ENCODE data around the gene CD163L1. TPM values are rescaled to one million over a fixed set of nuclear protein-coding genes. Genes with fewer than 3 reads are reported as not detected.

Gene CD163L1
- polyA plus RNA-seq, 3 donors = 1.0 to 1.2 (median 1.1) TPM

DNA sequence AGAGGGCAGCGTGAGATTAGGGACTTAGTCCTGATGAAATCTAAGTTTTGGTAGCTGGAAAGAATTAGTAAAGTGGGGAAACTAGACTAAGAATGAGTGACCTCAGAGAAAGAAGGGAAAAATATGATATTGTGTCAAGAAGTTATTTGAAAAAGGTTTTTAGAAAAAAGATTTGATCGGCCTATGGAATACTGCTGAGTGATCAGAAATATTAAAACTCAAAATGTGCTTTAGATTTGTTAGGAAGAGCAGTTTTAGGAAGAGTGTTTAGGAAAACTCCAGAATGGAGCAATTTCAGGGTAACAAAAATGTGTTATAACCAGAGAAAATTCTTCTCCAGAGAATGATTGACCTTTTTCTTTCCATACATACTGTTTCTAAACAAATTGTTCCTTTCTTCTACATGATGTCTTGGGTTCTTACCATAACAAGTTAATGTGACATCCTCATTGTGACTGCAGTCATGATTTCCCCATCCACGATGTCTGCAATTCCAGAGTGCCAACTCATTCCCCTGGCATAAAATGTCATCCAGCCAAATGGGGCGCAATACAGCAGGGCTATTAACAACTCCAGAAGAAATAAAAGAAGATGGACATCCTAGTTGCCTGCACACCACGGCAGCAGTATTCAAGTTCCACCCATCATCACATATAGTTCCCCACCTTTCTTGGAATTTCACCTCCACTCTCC lies 11.8 kb downstream of the CD163L1 start:
- Mint-ChIP-seq H3K4me1 (no peaks in the 10 kb centered on the region), H3K27ac (no peak overlapping the region), H3K4me3 (no peak overlapping the region), H3K27me3 (ENCODE audit: low read depth in 3 of 3) (peaks cover 0 to 2% (median 0%) of the 10 kb centered on the region in 3 donors), H3K36me3 (no peaks in the 10 kb centered on the region), H3K9me3 (peaks cover 0 to 1% (median 0%) of the 10 kb centered on the region in 7 donors)
- Histone ChIP-seq H3K9ac (ENCODE audit: insufficient read depth, low read length, poor library complexity, severe bottlenecking) (no peak overlapping the region), H3K4me1 (ENCODE audit: control insufficient read depth in 1 of 2, insufficient read depth in 2 of 2, low read length in 2 of 2) (no peaks in the 10 kb centered on the region), H3K36me3 (replicated peaks in 1 of 2; ENCODE audit: control insufficient read depth in 1 of 2, insufficient read depth in 2 of 2, low read length in 2 of 2) (no peaks in the 10 kb centered on the region), H3K79me2 (ENCODE audit: insufficient read depth, low read length) (no peaks in the 10 kb centered on the region), H3K4me2 (replicated peaks; ENCODE audit: extremely low read depth, low read length, poor library complexity, severe bottlenecking) (no peak overlapping the region), H3K9me3 (replicated peaks in 1 of 2; ENCODE audit: control insufficient read depth in 1 of 2, insufficient read depth in 1 of 2, low read length in 2 of 2) (no peaks in the 10 kb centered on the region), H2AFZ (ENCODE audit: insufficient read depth, low read depth, low read length, poor library complexity, severe bottlenecking) (no peak overlapping the region), H4K20me1 (ENCODE audit: insufficient read depth, low read length) (no peaks in the 10 kb centered on the region), H3K27ac (ENCODE audit: low read depth in 1 of 2, low read length in 2 of 2) (no peak overlapping the region), H3K27me3 (ENCODE audit: control insufficient read depth in 2 of 2, insufficient read depth in 2 of 2, low read length in 2 of 2) (no peaks in the 10 kb centered on the region), H3K4me3 (replicated peaks in 1 of 3; ENCODE audit: low read depth in 2 of 3, low read length in 3 of 3) (no peak overlapping the region)
- intact Hi-C loops (cut with micrococcal nuclease) = no loop called here
- WGBS (ENCODE audit: insufficient coverage) = 91% methylated on average over 4 of the region's 5 CpGs
- no peak for TF ChIP-seq CTCF (IDR thresholded peaks at IDR 0.05)
- no peak for DNase-seq

GRCh38 chr12:7411343-7411742 lies 32.6 kb downstream of the CD163L1 start:
- Mint-ChIP-seq H3K9me3 (peaks cover 0 to 6% (median 0%) of the 10 kb centered on the region in 7 donors), H3K4me1 (peaks cover 11% of the 10 kb centered on the region), H3K36me3 (no peaks in the 10 kb centered on the region), H3K27ac (no peak overlapping the region), H3K27me3 (ENCODE audit: low read depth in 3 of 3) (peaks cover 0 to 4% (median 3%) of the 10 kb centered on the region in 3 donors), H3K4me3 (peak overlapping the region in 1 of 2 donors; percentile 59)
- no CpG with 5 or more reads among the region's 2 CpGs for WGBS (ENCODE audit: insufficient coverage)
- Histone ChIP-seq H3K9ac (ENCODE audit: insufficient read depth, low read length, poor library complexity, severe bottlenecking) (no peak overlapping the region), H3K4me2 (replicated peaks; ENCODE audit: extremely low read depth, low read length, poor library complexity, severe bottlenecking) (no peak overlapping the region), H2AFZ (ENCODE audit: insufficient read depth, low read depth, low read length, poor library complexity, severe bottlenecking) (no peak overlapping the region), H3K4me1 (ENCODE audit: control insufficient read depth in 1 of 2, insufficient read depth in 2 of 2, low read length in 2 of 2) (peaks cover 6 to 7% of the 10 kb centered on the region in 2 donors), H3K79me2 (ENCODE audit: insufficient read depth, low read length) (no peaks in the 10 kb centered on the region), H3K27ac (ENCODE audit: low read depth in 1 of 2, low read length in 2 of 2) (no peak overlapping the region), H3K9me3 (replicated peaks in 1 of 2; ENCODE audit: control insufficient read depth in 1 of 2, insufficient read depth in 1 of 2, low read length in 2 of 2) (no peaks in the 10 kb centered on the region), H4K20me1 (ENCODE audit: insufficient read depth, low read length) (no peaks in the 10 kb centered on the region), H3K4me3 (replicated peaks in 1 of 3; ENCODE audit: low read depth in 2 of 3, low read length in 3 of 3) (no peak overlapping the region), H3K27me3 (ENCODE audit: control insufficient read depth in 2 of 2, insufficient read depth in 2 of 2, low read length in 2 of 2) (no peaks in the 10 kb centered on the region), H3K36me3 (replicated peaks in 1 of 2; ENCODE audit: control insufficient read depth in 1 of 2, insufficient read depth in 2 of 2, low read length in 2 of 2) (no peaks in the 10 kb centered on the region)
- no peak for TF ChIP-seq CTCF (IDR thresholded peaks at IDR 0.05)
- DNase-seq = peak; percentile 5 to 21 (median 20)
- intact Hi-C loops (cut with micrococcal nuclease) = no loop called here

Data from CD14-positive monocyte (primary cell).